WI38 (cell line): ENCODE results near the gene ZBTB17.

Experiments
- H3K4me3 ChIP-seq: 2 replicates; pipeline ENCODE4 v1.5.1; 2011; ENCODE audit warnings: low read depth, mild to moderate bottlenecking, control low read depth, low read length
- TF ChIP-seq, protein P1 (sequence below): IDR thresholded peaks from 2 replicates; pipeline ENCODE4 v1.5.1; 2012; ENCODE audit warnings: low read depth, mild to moderate bottlenecking, control low read depth, low read length

ZBTB17 gene

GRCh38 chr1:15998929-15999328, 23.0 kb upstream of the ZBTB17 start:
- TF ChIP-seq, protein P1, sequence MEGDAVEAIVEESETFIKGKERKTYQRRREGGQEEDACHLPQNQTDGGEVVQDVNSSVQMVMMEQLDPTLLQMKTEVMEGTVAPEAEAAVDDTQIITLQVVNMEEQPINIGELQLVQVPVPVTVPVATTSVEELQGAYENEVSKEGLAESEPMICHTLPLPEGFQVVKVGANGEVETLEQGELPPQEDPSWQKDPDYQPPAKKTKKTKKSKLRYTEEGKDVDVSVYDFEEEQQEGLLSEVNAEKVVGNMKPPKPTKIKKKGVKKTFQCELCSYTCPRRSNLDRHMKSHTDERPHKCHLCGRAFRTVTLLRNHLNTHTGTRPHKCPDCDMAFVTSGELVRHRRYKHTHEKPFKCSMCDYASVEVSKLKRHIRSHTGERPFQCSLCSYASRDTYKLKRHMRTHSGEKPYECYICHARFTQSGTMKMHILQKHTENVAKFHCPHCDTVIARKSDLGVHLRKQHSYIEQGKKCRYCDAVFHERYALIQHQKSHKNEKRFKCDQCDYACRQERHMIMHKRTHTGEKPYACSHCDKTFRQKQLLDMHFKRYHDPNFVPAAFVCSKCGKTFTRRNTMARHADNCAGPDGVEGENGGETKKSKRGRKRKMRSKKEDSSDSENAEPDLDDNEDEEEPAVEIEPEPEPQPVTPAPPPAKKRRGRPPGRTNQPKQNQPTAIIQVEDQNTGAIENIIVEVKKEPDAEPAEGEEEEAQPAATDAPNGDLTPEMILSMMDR, result no peak
- no peak overlapping the region for H3K4me3 ChIP-seq

DNA sequence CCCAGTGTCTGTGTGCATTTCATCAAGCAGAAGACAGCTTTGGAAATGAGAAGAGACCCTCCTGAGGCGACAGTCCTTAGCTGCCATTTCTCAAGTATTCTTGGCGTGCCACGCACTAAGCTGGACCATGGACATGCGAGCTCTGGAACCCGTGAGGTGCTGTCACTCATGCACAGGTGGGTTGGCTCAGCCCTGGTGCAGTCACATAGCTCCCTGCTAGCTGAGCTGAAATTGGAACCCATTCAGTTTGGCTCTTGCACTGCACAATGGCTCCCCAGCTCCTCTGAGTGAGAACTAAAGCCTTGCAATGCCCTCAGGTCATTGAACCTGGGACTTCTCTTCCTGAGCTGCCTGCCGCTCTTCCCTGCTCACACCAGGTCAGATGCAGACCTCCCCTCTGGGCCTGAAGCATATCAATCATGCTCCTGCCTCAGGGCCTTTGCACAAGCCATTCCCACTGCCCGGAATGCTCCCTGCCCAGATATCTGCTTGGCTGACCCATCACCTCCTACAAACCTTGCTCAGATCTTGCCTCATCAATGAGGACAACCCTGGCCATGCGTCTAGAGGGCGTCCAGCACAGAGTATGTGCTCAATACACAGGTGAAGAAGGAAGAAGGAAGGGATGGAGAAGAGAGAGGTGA, 21.9 kb upstream of the ZBTB17 start:
- TF ChIP-seq, protein P1, result no peak

DNA sequence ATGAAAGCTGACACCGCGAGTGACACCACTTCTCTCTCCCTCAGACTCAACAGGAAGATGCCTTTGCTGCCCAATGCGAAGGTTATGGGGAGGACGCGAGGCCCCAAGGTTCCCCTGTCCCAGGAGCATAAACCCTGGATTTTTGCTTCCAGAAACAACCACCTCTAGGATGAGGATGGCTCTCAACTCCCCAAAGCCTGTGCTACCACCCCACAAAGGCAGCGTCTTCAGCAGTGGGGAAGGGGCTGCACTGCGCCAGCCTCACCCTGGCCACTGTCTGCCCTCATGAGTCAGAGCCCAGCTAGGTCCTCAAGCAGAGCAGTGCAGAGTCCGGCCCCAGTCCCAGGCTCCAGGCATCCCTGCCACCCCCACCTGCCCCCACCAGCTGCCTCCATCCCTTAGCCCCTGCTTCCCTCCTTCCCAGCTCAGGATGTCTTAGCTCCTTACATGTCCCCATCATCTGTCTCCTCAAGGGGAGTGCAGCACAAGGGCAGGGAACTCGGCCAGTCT, 21.2 kb upstream of the ZBTB17 start:
- TF ChIP-seq, protein P1, result no peak
- H3K4me3 ChIP-seq, result no peak overlapping the region

More for the DNA sequence above, 21.9 kb upstream of the ZBTB17 start:
- no peak overlapping the region for H3K4me3 ChIP-seq

GRCh38 chr1:15994590-15995351, 18.9 kb upstream of the ZBTB17 start:
- TF ChIP-seq, protein P1, result peak; percentile 96
- no peak overlapping the region for H3K4me3 ChIP-seq

DNA sequence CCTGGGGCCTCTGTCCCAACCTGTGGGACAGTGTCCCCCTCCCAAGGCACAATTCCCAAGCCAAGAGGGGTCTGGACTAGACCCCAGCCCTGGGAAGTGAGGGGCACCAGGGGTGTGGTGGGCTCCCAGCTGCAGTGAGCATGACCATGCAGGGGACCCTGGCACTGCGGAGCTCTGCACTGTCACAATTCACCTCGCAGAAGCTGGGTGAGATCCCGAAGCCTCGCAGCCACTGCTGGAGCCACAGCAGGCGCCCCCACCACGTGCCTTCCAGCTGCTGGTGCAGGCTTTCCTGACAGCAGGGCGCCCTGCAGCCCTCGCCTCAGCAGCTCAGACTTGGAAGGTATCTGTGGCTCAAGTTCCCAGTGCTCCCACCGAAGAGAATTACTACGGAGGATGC, 18.2 kb upstream of the ZBTB17 start:
- TF ChIP-seq, protein P1, result no peak
- H3K4me3 ChIP-seq, result no peak overlapping the region

DNA sequence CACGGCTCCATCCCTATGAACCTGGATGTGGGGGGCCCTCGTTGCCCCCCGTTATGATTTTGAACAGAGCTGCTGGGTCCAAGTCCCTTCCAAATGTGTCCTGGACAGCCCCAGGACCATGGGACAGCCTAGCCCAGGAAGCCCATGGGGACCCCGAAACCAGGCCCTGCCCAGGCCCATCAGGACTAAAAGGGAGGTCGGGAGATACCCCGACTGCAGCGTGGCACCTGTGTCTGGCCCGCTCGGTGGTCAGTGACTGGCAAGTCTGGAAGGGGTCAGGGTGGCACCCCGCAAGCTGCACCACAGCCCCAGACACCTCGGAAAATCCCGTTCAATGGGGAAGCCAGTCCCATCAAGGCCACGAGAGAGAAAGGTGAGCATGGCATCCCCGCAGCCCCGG, 17.8 kb upstream of the ZBTB17 start:
- TF ChIP-seq, protein P1, result no peak
- H3K4me3 ChIP-seq, result no peak overlapping the region
